A673 (cell line): ENCODE measurements around the gene ANKRD13B.

ENCODE experiments used
- EZH2 ChIP-seq: fragments of 200-600 bp; sonication (generic); IDR thresholded peaks from 2 replicates; pipeline ENCODE4 v1.6.1; 2017; ENCODE audit warnings: borderline replicate concordance, low read depth, mild to moderate bottlenecking, mixed read lengths, antibody characterized with exemption, low read length; ENCODE audit not compliant: poor library complexity, severe bottlenecking
- TF ChIP-seq, protein P1 (sequence below): fragments of 300-800, 200-600 bp; sonication (generic); conservative IDR thresholded peaks from 2 replicates; pipeline ENCODE4 v1.5.1; 2017; ENCODE audit warnings: low read depth, mild to moderate bottlenecking, antibody characterized with exemption, low read length, moderate library complexity, mixed read lengths

GRCh38 chr17:29581583-29582253, 11.2 kb upstream of the ANKRD13B start:
- no peak for TF ChIP-seq EZH2
- TF ChIP-seq, protein P1, sequence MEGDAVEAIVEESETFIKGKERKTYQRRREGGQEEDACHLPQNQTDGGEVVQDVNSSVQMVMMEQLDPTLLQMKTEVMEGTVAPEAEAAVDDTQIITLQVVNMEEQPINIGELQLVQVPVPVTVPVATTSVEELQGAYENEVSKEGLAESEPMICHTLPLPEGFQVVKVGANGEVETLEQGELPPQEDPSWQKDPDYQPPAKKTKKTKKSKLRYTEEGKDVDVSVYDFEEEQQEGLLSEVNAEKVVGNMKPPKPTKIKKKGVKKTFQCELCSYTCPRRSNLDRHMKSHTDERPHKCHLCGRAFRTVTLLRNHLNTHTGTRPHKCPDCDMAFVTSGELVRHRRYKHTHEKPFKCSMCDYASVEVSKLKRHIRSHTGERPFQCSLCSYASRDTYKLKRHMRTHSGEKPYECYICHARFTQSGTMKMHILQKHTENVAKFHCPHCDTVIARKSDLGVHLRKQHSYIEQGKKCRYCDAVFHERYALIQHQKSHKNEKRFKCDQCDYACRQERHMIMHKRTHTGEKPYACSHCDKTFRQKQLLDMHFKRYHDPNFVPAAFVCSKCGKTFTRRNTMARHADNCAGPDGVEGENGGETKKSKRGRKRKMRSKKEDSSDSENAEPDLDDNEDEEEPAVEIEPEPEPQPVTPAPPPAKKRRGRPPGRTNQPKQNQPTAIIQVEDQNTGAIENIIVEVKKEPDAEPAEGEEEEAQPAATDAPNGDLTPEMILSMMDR: no peak
